ENCODE results near the gene SLCO2B1.

The SLCO2B1 gene

GRCh38 chr11:75193271-75193670, 42.4 kb downstream of the SLCO2B1 start (continued):
- TF ChIP-seq PATZ1 (CRISPR knock-in tag; IDR thresholded peaks at IDR 0.05; ENCODE audit: borderline replicate concordance) (no peak), CSDC2 (CRISPR knock-in tag; IDR thresholded peaks at IDR 0.05) (no peak), ZFP30 (CRISPR knock-in tag; IDR thresholded peaks at IDR 0.05) (no peak), CREB5 (CRISPR knock-in tag; IDR thresholded peaks at IDR 0.05; ENCODE audit: low read depth) (no peak), CSRNP3 (CRISPR knock-in tag; IDR thresholded peaks at IDR 0.05) (no peak)

- TF ChIP-seq BACH2 (CRISPR knock-in tag; IDR thresholded peaks at IDR 0.05; ENCODE audit: borderline replicate concordance) (no peak), OSR1 (CRISPR knock-in tag; IDR thresholded peaks at IDR 0.05) (no peak), ARNTL (CRISPR knock-in tag; IDR thresholded peaks at IDR 0.05; ENCODE audit: borderline replicate concordance, low read depth) (no peak), PPARA (CRISPR knock-in tag; IDR thresholded peaks at IDR 0.05; ENCODE audit: borderline replicate concordance) (no peak), ZFP30 (CRISPR knock-in tag; IDR thresholded peaks at IDR 0.05) (no peak), CSDC2 (CRISPR knock-in tag; IDR thresholded peaks at IDR 0.05) (no peak), ESRRG (CRISPR knock-in tag; IDR thresholded peaks at IDR 0.05) (no peak), ZC3H10 (CRISPR knock-in tag; IDR thresholded peaks at IDR 0.05) (no peak), CREB5 (CRISPR knock-in tag; IDR thresholded peaks at IDR 0.05; ENCODE audit: low read depth) (no peak), POU6F1 (CRISPR knock-in tag; IDR thresholded peaks at IDR 0.05; ENCODE audit: borderline replicate concordance, low read depth) (no peak), TOX (CRISPR knock-in tag; IDR thresholded peaks at IDR 0.05; ENCODE audit: borderline replicate concordance) (no peak), ZNF8 (CRISPR knock-in tag; IDR thresholded peaks at IDR 0.05) (no peak), GLIS3 (CRISPR knock-in tag; IDR thresholded peaks at IDR 0.05) (no peak), TCF4 (CRISPR knock-in tag; IDR thresholded peaks at IDR 0.05; ENCODE audit: borderline replicate concordance) (no peak), ZFP3 (CRISPR knock-in tag; IDR thresholded peaks at IDR 0.05) (no peak), RARB (CRISPR knock-in tag; IDR thresholded peaks at IDR 0.05) (no peak), PATZ1 (CRISPR knock-in tag; IDR thresholded peaks at IDR 0.05; ENCODE audit: borderline replicate concordance) (no peak), ZNF70 (CRISPR knock-in tag; IDR thresholded peaks at IDR 0.05) (no peak)
- no peak for ATAC-seq
Observed at GRCh38 chr11:75193711-75194110, 42.8 kb downstream of the SLCO2B1 start.

- no peak for ATAC-seq
- TF ChIP-seq ARNTL (CRISPR knock-in tag; IDR thresholded peaks at IDR 0.05; ENCODE audit: borderline replicate concordance, low read depth) = no peak
- no peak for TF ChIP-seq TCF4 (CRISPR knock-in tag; IDR thresholded peaks at IDR 0.05; ENCODE audit: borderline replicate concordance)
- TF ChIP-seq POU6F1 (CRISPR knock-in tag; IDR thresholded peaks at IDR 0.05; ENCODE audit: borderline replicate concordance, low read depth) = no peak
- TF ChIP-seq ISL1 (CRISPR knock-in tag; IDR thresholded peaks at IDR 0.05) = no peak
- TF ChIP-seq TSHZ2 (CRISPR knock-in tag; IDR thresholded peaks at IDR 0.05) = no peak
- no peak for TF ChIP-seq ESRRG (CRISPR knock-in tag; IDR thresholded peaks at IDR 0.05)
- TF ChIP-seq ZC3H10 (CRISPR knock-in tag; IDR thresholded peaks at IDR 0.05) = no peak
- TF ChIP-seq ZNF565 (CRISPR knock-in tag; conservative IDR thresholded peaks at IDR 0.05; ENCODE audit: low read depth) = no peak
- no peak for TF ChIP-seq ZNF8 (CRISPR knock-in tag; IDR thresholded peaks at IDR 0.05)
- TF ChIP-seq ZNF70 (CRISPR knock-in tag; IDR thresholded peaks at IDR 0.05) = no peak
- no peak for TF ChIP-seq RARB (CRISPR knock-in tag; IDR thresholded peaks at IDR 0.05)
Observed at GRCh38 chr11:75194147-75194546, 43.2 kb downstream of the SLCO2B1 start.

All from SK-N-SH treated with all-trans-retinoic acid at 6 μM for 48 hours (cell line).